Lung (tissue), 13 donors: ENCODE results near the gene EDEM2. TPM values are rescaled to one million over a fixed set of nuclear protein-coding genes. Genes with fewer than 3 reads are reported as not detected.
"Not testable (repeated sequence)": the region's sequence is repeated elsewhere in the genome, so short reads cannot be mapped to it uniquely, and the experiment has no call there.

Experiments used
- ATAC-seq: fragments of 200-7000 bp; cut with Tn5 transposase; one replicate; pipeline ENCODE4 v1.9.1; 2020; ENCODE audit warnings: moderate number of reproducible peaks; ENCODE audit not compliant: insufficient read depth, low FRiP score
- DNase-seq, 3 donors: peaks; one replicate each; pipeline ENCODE4 v3.0.0-alpha.2; 2013 to 2017
- H3K27ac ChIP-seq, 2 donors: one replicate each; pipeline ENCODE4 v1.5.1; 2013; ENCODE audit warnings: mild to moderate bottlenecking in 2 of 2, moderate library complexity in 2 of 2, control low read depth in 1 of 2, inconsistent platforms in 1 of 2, low read depth in 1 of 2, low read length in 1 of 2
- H3K27me3 ChIP-seq, 3 donors: one replicate each; pipeline ENCODE4 v1.5.1; 2013; ENCODE audit warnings: low read length in 2 of 3; ENCODE audit not compliant: control insufficient read depth in 3 of 3, insufficient read depth in 3 of 3
- H3K36me3 ChIP-seq, 4 donors: one replicate each; pipeline ENCODE4 v1.5.1; 2013; ENCODE audit warnings: low read length in 4 of 4, mild to moderate bottlenecking in 1 of 4, moderate library complexity in 1 of 4; ENCODE audit not compliant: control insufficient read depth in 4 of 4, insufficient read depth in 4 of 4
- H3K4me1 ChIP-seq, 5 donors: one replicate each; pipeline ENCODE4 v1.5.1; 2013; ENCODE audit warnings: low read length in 5 of 5, mild to moderate bottlenecking in 2 of 5, moderate library complexity in 1 of 5; ENCODE audit not compliant: control insufficient read depth in 5 of 5, insufficient read depth in 5 of 5
- H3K4me3 ChIP-seq: one replicate; pipeline ENCODE4 v1.5.1; 2013; ENCODE audit warnings: mild to moderate bottlenecking, control low read depth, moderate library complexity
- H3K9ac ChIP-seq, 2 donors: one replicate each; pipeline ENCODE4 v1.5.1; 2013; ENCODE audit warnings: low read length in 2 of 2, control low read depth in 1 of 2; ENCODE audit not compliant: insufficient read depth in 1 of 2
- H3K9me3 ChIP-seq, 4 donors: one replicate each; pipeline ENCODE4 v1.5.1; 2013; ENCODE audit warnings: low read length in 3 of 4, mild to moderate bottlenecking in 1 of 4, moderate library complexity in 1 of 4; ENCODE audit not compliant: control insufficient read depth in 4 of 4, insufficient read depth in 3 of 4
- WGBS, 2 donors: extraction: QIAGEN DNeasy Blood & Tissue Kit; methylation state at CpG; one replicate each; pipeline ENCODE4 v1.1.7; 2013; 5-methylcytosine and 5-hydroxymethylcytosine counted together
- polyA plus RNA-seq, 2 donors: library from polyadenylated mRNA; stranded (reverse); fragments of 200-250 nt; gene quantifications; one replicate each; pipeline ENCODE4 v1.2.1, GENCODE V29; 2013
- small RNA-seq: library from RNA; depleted of rRNA; stranded (forward); fragments of <200 nt; gene quantifications from one replicate; pipeline ENCODE3, GENCODE V24; 2014; ENCODE audit warnings: low replicate concordance
- total RNA-seq, 2 donors: library from RNA; depleted of rRNA in 1 of 2; stranded (reverse); fragments of >200 nt in 1 of 2; gene quantifications; one replicate each; pipeline ENCODE4 v1.2.1, GENCODE V29; 2014 to 2021
- TF ChIP-seq, protein P1 (sequence below): IDR thresholded peaks from 2 replicates; pipeline ENCODE4 v1.5.1; 2012; ENCODE audit warnings: mild to moderate bottlenecking; ENCODE audit errors: control extremely low read depth, extremely low read depth
- donor health status: control.
- donor health status: control.
- donor health status: Bipolar disorder and iron deficiency.
- donor health status: healthy.
- donor health status: DM: yes; HTN: yes; CAD: no.

EDEM2 gene
- total and polyA plus RNA-seq, 4 donors, result 19.4 to 51.6 (median 34.2) TPM

DNA sequence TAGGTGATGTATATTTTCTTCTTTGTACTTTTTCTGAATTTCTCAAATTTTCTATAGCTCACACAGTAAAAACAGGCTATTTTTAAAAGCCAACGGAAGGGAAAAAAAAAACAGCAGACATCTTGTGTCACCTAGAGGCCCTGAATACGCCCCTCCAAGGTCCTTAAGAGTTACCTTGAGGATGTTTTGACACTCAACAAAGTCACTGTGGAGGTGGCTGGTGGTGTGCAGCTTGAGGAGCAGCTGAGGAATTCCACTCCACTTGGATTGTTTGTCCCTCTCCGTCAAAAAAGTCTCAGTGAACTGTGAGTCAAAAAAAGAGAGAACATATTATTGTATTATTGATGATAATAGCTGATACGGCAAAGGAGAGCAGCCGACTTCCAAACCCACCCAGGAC, 69.3 kb downstream of the EDEM2 start:
- TF ChIP-seq, protein P1, sequence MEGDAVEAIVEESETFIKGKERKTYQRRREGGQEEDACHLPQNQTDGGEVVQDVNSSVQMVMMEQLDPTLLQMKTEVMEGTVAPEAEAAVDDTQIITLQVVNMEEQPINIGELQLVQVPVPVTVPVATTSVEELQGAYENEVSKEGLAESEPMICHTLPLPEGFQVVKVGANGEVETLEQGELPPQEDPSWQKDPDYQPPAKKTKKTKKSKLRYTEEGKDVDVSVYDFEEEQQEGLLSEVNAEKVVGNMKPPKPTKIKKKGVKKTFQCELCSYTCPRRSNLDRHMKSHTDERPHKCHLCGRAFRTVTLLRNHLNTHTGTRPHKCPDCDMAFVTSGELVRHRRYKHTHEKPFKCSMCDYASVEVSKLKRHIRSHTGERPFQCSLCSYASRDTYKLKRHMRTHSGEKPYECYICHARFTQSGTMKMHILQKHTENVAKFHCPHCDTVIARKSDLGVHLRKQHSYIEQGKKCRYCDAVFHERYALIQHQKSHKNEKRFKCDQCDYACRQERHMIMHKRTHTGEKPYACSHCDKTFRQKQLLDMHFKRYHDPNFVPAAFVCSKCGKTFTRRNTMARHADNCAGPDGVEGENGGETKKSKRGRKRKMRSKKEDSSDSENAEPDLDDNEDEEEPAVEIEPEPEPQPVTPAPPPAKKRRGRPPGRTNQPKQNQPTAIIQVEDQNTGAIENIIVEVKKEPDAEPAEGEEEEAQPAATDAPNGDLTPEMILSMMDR, result no peak
- H3K9ac ChIP-seq, result no peak overlapping the region
- no peaks in the 10 kb centered on the region for H3K27me3 ChIP-seq
- WGBS, 2 donors, result 82 to 91% methylated on average over 5 of the region's 5 CpGs
- no peaks in the 10 kb centered on the region for H3K9me3 ChIP-seq
- no peaks in the 10 kb centered on the region for H3K4me1 ChIP-seq
- peaks cover 10 to 17% (median 15%) of the 10 kb centered on the region in 4 donors for H3K36me3 ChIP-seq
- ATAC-seq (no peak), DNase-seq (no peak)
- H3K4me3 ChIP-seq, result no peak overlapping the region
- no peak overlapping the region for H3K27ac ChIP-seq

DNA sequence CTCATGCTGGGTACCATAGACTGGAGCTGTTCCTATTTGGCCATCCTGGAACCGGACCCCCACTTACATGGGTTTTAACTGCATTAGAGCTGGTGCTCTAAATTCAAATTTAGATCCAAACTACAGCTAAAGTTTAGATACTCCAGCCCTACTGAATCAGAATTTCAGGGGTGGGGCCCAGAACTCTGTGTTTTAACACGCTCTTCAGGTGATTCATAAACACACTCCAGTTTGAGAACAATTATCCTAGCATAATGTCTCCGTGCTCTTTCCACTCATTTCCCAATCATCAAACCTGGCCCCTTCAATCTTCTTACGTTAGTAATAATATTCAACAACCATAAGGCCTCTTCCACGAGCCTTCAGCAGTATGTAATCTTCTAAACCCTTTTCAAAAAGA, 69.8 kb downstream of the EDEM2 start:
- no peaks in the 10 kb centered on the region for H3K4me1 ChIP-seq
- ATAC-seq (peak; percentile 6), DNase-seq (no peak)
- H3K36me3 ChIP-seq, result peaks cover 10 to 17% (median 15%) of the 10 kb centered on the region in 4 donors
- no peak overlapping the region for H3K27ac ChIP-seq
- TF ChIP-seq, protein P1, result no peak
- H3K4me3 ChIP-seq, result no peak overlapping the region
- no peak overlapping the region for H3K9ac ChIP-seq
- no peaks in the 10 kb centered on the region for H3K27me3 ChIP-seq
- WGBS, 2 donors, result 88 to 93% methylated on average over 5 of the region's 5 CpGs
- no peaks in the 10 kb centered on the region for H3K9me3 ChIP-seq

- H3K36me3 ChIP-seq, H3K27ac ChIP-seq, H3K4me1 ChIP-seq, H3K9me3 ChIP-seq, ATAC-seq, H3K4me3 ChIP-seq, H3K9ac ChIP-seq, DNase-seq, H3K27me3 ChIP-seq: not testable (repeated sequence)
- 88 to 89% methylated on average over 7 of the region's 8 CpGs for WGBS, 2 donors
Observed at GRCh38 chr20:35071436-35072153, 75.5 kb downstream of the EDEM2 start.

- peaks cover 5 to 8% (median 7%) of the 10 kb centered on the region in 4 donors for H3K36me3 ChIP-seq
- WGBS, 2 donors, result 92 to 94% methylated on average over 6 of the region's 6 CpGs
- no peak for ATAC-seq
- no peak overlapping the region for H3K9ac ChIP-seq
- H3K9me3 ChIP-seq, result no peaks in the 10 kb centered on the region
- TF ChIP-seq, protein P1, result no peak
- H3K27me3 ChIP-seq, result no peaks in the 10 kb centered on the region
- no peak overlapping the region for H3K4me3 ChIP-seq
- H3K27ac ChIP-seq, result no peak overlapping the region
- H3K4me1 ChIP-seq, result peaks cover 0 to 19% (median 3%) of the 10 kb centered on the region in 5 donors
- DNase-seq, result no peak
Observed at GRCh38 chr20:35066194-35066593, 80.9 kb downstream of the EDEM2 start.

Small RNA genes within 50 kb of the gene (small RNA-seq; reads per million reads assigned to genes)
- gene RF00275, result not detected
- gene RNA5SP483, result not detected

Other genes with a start within 250 kb of the EDEM2 start
- gene GSS, start 191.5 kb downstream of the EDEM2 start, total RNA-seq, result 10 to 100 TPM; 32.6 to 52.7 TPM
- 10 to 100 TPM; 43.7 to 52.2 TPM for gene GSS, start 191.5 kb downstream of the EDEM2 start, polyA plus RNA-seq
- gene MYH7B, start 191.5 kb downstream of the EDEM2 start, total RNA-seq, result under 1 TPM; 0.55 to 0.63 TPM
- gene MYH7B, start 191.5 kb downstream of the EDEM2 start, polyA plus RNA-seq, result under 1 TPM; 0.21 to 0.89 TPM
- 10 to 100 TPM; 44.0 to 62.5 TPM for gene TRPC4AP, start 54.5 kb downstream of the EDEM2 start, total RNA-seq
- gene TRPC4AP, start 54.5 kb downstream of the EDEM2 start, polyA plus RNA-seq, result 10 to 100 TPM; 37.6 to 56.3 TPM
- gene PROCR, start 24.7 kb upstream of the EDEM2 start, total RNA-seq, result 10 to 100 TPM; 22.5 to 26.2 TPM
- gene PROCR, start 24.7 kb upstream of the EDEM2 start, polyA plus RNA-seq, result 10 to 100 TPM; 14.4 to 31.0 TPM
- gene MMP24, start 79.4 kb upstream of the EDEM2 start, total RNA-seq, result 10 to 100 TPM in 1 of 2 donors, 1 to 10 TPM in 1; 2.3 to 10.1 TPM
- 1 to 10 TPM; 4.1 to 9.3 TPM for gene MMP24, start 79.4 kb upstream of the EDEM2 start, polyA plus RNA-seq
- gene MMP24OS, start 130.8 kb upstream of the EDEM2 start, total RNA-seq, result 100 to 1,000 TPM in 1 of 2 donors, 10 to 100 TPM in 1; 32.1 to 117 TPM
- gene MMP24OS, start 130.8 kb upstream of the EDEM2 start, polyA plus RNA-seq, result 100 to 1,000 TPM in 1 of 2 donors, 10 to 100 TPM in 1; 27.8 to 106 TPM
- 100 to 1,000 TPM in 1 of 2 donors, 10 to 100 TPM in 1; 47.8 to 119 TPM for gene EIF6, start 137.4 kb upstream of the EDEM2 start, total RNA-seq
- gene EIF6, start 137.4 kb upstream of the EDEM2 start, polyA plus RNA-seq, result 100 to 1,000 TPM; 118 to 191 TPM
- gene FAM83C, start 145.1 kb upstream of the EDEM2 start, total RNA-seq, result not detected
- gene FAM83C, start 145.1 kb upstream of the EDEM2 start, polyA plus RNA-seq, result not detected